HepG2 (cell line): ENCODE data around the gene TBC1D4. TPM values are rescaled to one million over a fixed set of nuclear protein-coding genes. Genes with fewer than 3 reads are reported as not detected.

Experiments
- ATAC-seq: fragments of 200-7000 bp; cut with Tn5 transposase; 3 replicates; pipeline ENCODE4 v1.9.1; 2020; ENCODE audit warnings: mild to moderate bottlenecking, moderate library complexity
- BruUV-seq: library from RNA; stranded (reverse); fragments of 400-500 nt; replicated peaks from 2 replicates; lab custom pipeline; 2021; lab: Mats Ljungman, UMichigan
- CTCF ChIA-PET: fragments of 300-600 bp; formaldehyde crosslinking; extraction: SDS; loops from one replicate; lab custom pipeline; 2021; ENCODE audit warnings: low total read pairs, inconsistent platforms, low intra/inter-chr PET ratio; lab: Yijun Ruan, JAX
- POLR2A ChIA-PET: fragments of 350-600 bp; sonication (Branson Sonifier 250); formaldehyde crosslinking; loops from one replicate; lab custom pipeline; 2020; ENCODE audit warnings: antibody characterized with exemption, inconsistent platforms; lab: Yijun Ruan, JAX
- DNase-seq: peaks from one replicate; pipeline ENCODE4 v3.0.0-alpha.2; 2015; ENCODE audit warnings: low spot score
- FAIRE-seq: peaks from 3 replicates; lab custom pipeline; 2011; peaks lifted over from hg19 to GRCh38; lab: Jason Lieb, UNC
- H2AFZ ChIP-seq: one replicate; pipeline ENCODE4 v1.6.1; 2011; ENCODE audit warnings: low read length, inconsistent platforms
- H3K27ac ChIP-seq: fragments of 300-600 bp; 3 replicates; pipeline ENCODE4 v1.8.0; 2011; ENCODE audit warnings: mixed run types, mild to moderate bottlenecking, mixed read lengths, low read length, inconsistent platforms; ENCODE audit not compliant: insufficient read depth; ENCODE audit errors: extremely low read length
- H3K27me3 ChIP-seq, 2 experiments: fragments of 200-600 bp in 1 of 2; 2 replicates in 1 of 2; 3 replicates in 1 of 2; pipeline versions ENCODE4 v1.6.0 to v1.8.0; 2011; ENCODE audit warnings: low read length in 2 of 2, mild to moderate bottlenecking in 2 of 2, moderate library complexity in 2 of 2, inconsistent platforms in 1 of 2; ENCODE audit not compliant: insufficient read depth in 2 of 2, control insufficient read depth in 1 of 2
- H3K36me3 ChIP-seq, 2 experiments: fragments of 200-600 bp in 1 of 2; replicated peaks in 1 of 2; 2 replicates in 1 of 2; 3 replicates in 1 of 2; pipeline versions ENCODE4 v1.5.1 to v1.8.0; 2011; ENCODE audit warnings: low read length in 2 of 2, inconsistent platforms in 1 of 2; ENCODE audit not compliant: insufficient read depth in 2 of 2, control insufficient read depth in 1 of 2
- H3K4me1 ChIP-seq: 2 replicates; pipeline ENCODE4 v1.5.1; 2012; ENCODE audit warnings: low read length, inconsistent platforms; ENCODE audit not compliant: insufficient read depth
- H3K4me2 ChIP-seq: 2 replicates; pipeline ENCODE4 v1.6.0; 2011; ENCODE audit warnings: low read depth, low read length, inconsistent platforms
- H3K4me3 ChIP-seq, 3 experiments: fragments of 200-600 bp in 1 of 3; sonication (generic), shearing (Covaris generic) in 1 of 3; replicated peaks in 1 of 3; 2 replicates each; pipeline ENCODE4 v1.5.1; 2011 to 2016; ENCODE audit warnings: low read length in 3 of 3, inconsistent platforms in 2 of 3, low read depth in 2 of 3, mild to moderate bottlenecking in 2 of 3, control low read depth in 1 of 3, mixed read lengths in 1 of 3; ENCODE audit not compliant: insufficient read depth in 1 of 3
- H3K79me2 ChIP-seq: one replicate; pipeline ENCODE4 v1.6.1; 2011; ENCODE audit warnings: low read length, inconsistent platforms; ENCODE audit not compliant: insufficient read depth
- H3K9ac ChIP-seq: 2 replicates; pipeline ENCODE4 v1.6.0; 2011; ENCODE audit warnings: mild to moderate bottlenecking, low read depth, low read length, inconsistent platforms; ENCODE audit not compliant: insufficient read depth
- H3K9me3 ChIP-seq: 2 replicates; pipeline ENCODE4 v1.5.1; 2012; ENCODE audit warnings: mild to moderate bottlenecking, low read length
- H4K20me1 ChIP-seq: 2 replicates; pipeline ENCODE4 v1.6.0; 2011; ENCODE audit warnings: inconsistent platforms, mild to moderate bottlenecking, low read length, moderate library complexity; ENCODE audit not compliant: insufficient read depth
- BATF2 ChIP-seq: sonication (generic); formaldehyde crosslinking; IDR thresholded peaks from 2 replicates; pipeline ENCODE4 v1.8.0; 2022; ENCODE audit warnings: mild to moderate bottlenecking, missing genetic modification reagents, moderate library complexity
- CEBPG ChIP-seq: IDR thresholded peaks from 2 replicates; pipeline ENCODE4 v1.6.1; 2016
- CREB3 ChIP-seq: sonication (generic); formaldehyde crosslinking; IDR thresholded peaks from 2 replicates; pipeline ENCODE4 v1.5.0; 2020; ENCODE audit warnings: missing genetic modification reagents
- DBP ChIP-seq: sonication (generic); formaldehyde crosslinking; IDR thresholded peaks from 2 replicates; pipeline ENCODE4 v1.4.0; 2020; ENCODE audit warnings: missing genetic modification reagents; ENCODE audit errors: not compliant biosample characterization
- GFI1 ChIP-seq: sonication (generic); formaldehyde crosslinking; IDR thresholded peaks from 2 replicates; pipeline ENCODE4 v1.5.0; 2020; ENCODE audit warnings: missing genetic modification reagents, mild to moderate bottlenecking, borderline replicate concordance
- PCBP2 ChIP-seq: fragments of 200-400 bp; formaldehyde crosslinking; optimal IDR thresholded peaks from 2 replicates; pipeline ENCODE3; 2018; ENCODE audit warnings: low read length, low read depth; ENCODE audit not compliant: poor library complexity, severe bottlenecking
- POGZ ChIP-seq: sonication (generic); formaldehyde crosslinking; IDR thresholded peaks from 2 replicates; pipeline ENCODE4 v1.4.0; 2020; ENCODE audit warnings: mild to moderate bottlenecking, missing genetic modification reagents
- SRF ChIP-seq: IDR thresholded peaks from 2 replicates; pipeline ENCODE4 v1.6.1; 2011; ENCODE audit warnings: mild to moderate bottlenecking, low read depth, low read length, moderate library complexity
- ZMYM3 ChIP-seq: sonication (generic); formaldehyde crosslinking; IDR thresholded peaks from 2 replicates; pipeline ENCODE4 v1.5.1; 2020; ENCODE audit warnings: mild to moderate bottlenecking, missing genetic modification reagents
- ZNF121 ChIP-seq: sonication (generic); formaldehyde crosslinking; IDR thresholded peaks from 2 replicates; pipeline ENCODE4 v1.5.0; 2020; ENCODE audit warnings: mild to moderate bottlenecking, missing genetic modification reagents
- ZNF770 ChIP-seq: sonication (generic); formaldehyde crosslinking; IDR thresholded peaks from 2 replicates; pipeline ENCODE4 v1.5.0; 2020; ENCODE audit warnings: mild to moderate bottlenecking, missing genetic modification reagents
- WGBS: methylation state at CpG from one replicate; pipeline ENCODE4 v1.1.6; 2017; ENCODE audit warnings: low lambda C conversion rate; 5-methylcytosine and 5-hydroxymethylcytosine counted together
- in situ Hi-C: cut with HindIII; loops from 2 replicates; pipeline ENCODE4 v1.10.0; 2017; ENCODE audit warnings: low pct_unique_long_range_greater_than_20kb; ENCODE audit not compliant: extremely low pct_ligation_motif_present
- intact Hi-C: fragments of 100-400 bp; cut with micrococcal nuclease; formaldehyde crosslinking; loops from one replicate; pipeline ENCODE4 v1.10.0; 2022; ENCODE audit not compliant: unreplicated experiment
- polyA plus RNA-seq, 8 experiments: library from polyadenylated mRNA; depleted of rRNA in 3 of 8; stranded (reverse) in 7 of 8; unstranded in 1 of 8; fragments of >200 nt; fragmentation: Illumina TruSeq in 4 of 8; extraction: Trizol in 4 of 8; gene quantifications; 2 replicates each; pipeline versions ENCODE4 v1.2.1 to v1.2.3, GENCODE V29; 2011 to 2016; ENCODE audit warnings: low read depth in 4 of 8, missing spikeins in 1 of 8, mixed read lengths in 1 of 8; ENCODE audit not compliant: insufficient read depth in 1 of 8
- total RNA-seq, 5 experiments: library from RNA; depleted of rRNA; stranded (reverse); fragments of >200 nt; fragmentation: Illumina TruSeq; extraction: Trizol; gene quantifications; 2 replicates each; pipeline ENCODE4 v1.2.3, GENCODE V29; 2016; ENCODE audit warnings: low read depth in 1 of 5

The TBC1D4 gene
- total and polyA plus RNA-seq, 2 of the 13 experiments (the other 11 are each of a cell fraction or from before 2014, with no cell fraction given) = 35.9 to 64.4 TPM

GRCh38 chr13:75384879-75385707 is 96.9 kb downstream of the TBC1D4 start (continued):
- TF ChIP-seq DBP = no peak
- no peak for TF ChIP-seq CREB3 (CRISPR knock-in tag)
- no peak for TF ChIP-seq BATF2 (CRISPR knock-in tag)
- no peak for TF ChIP-seq SRF

GRCh38 chr13:75383064-75383715 is 98.8 kb downstream of the TBC1D4 start:
- DNase-seq (no peak), FAIRE-seq (no peak), ATAC-seq (no peak)
- WGBS = 94% methylated on average over 6 of the region's 6 CpGs
- no peak overlapping the region for H2AFZ ChIP-seq
- no peaks in the 10 kb centered on the region for H3K9me3 ChIP-seq
- CTCF ChIA-PET = no interaction called here
- H3K36me3 ChIP-seq = no peaks in the 10 kb centered on the region; a peak in 2 of 5 replicates
- POLR2A ChIA-PET = no interaction called here
- intact Hi-C loops = no loop called here
- in situ Hi-C loops = no loop called here
- H3K4me2 ChIP-seq = no peak overlapping the region
- no TSS peak for BruUV-seq
- no peaks in the 10 kb centered on the region for H3K27me3 ChIP-seq
- H3K27ac ChIP-seq = no peak overlapping the region
- H3K9ac ChIP-seq = no peak overlapping the region
- H3K79me2 ChIP-seq = peaks cover 92% of the 10 kb centered on the region
- peaks cover 5% of the 10 kb centered on the region for H4K20me1 ChIP-seq
- no peak overlapping the region for H3K4me3 ChIP-seq
- H3K4me1 ChIP-seq = peaks cover 61% of the 10 kb centered on the region
- TF ChIP-seq CEBPG (CRISPR knock-in tag) = peak; percentile 41
- peak; percentile 55 for TF ChIP-seq ZNF121
- TF ChIP-seq ZMYM3 (CRISPR knock-in tag) = 0 out of 2 replicates have a peak, but pooled peaks have one; percentile 21
- no peak for TF ChIP-seq GFI1
- 0 out of 2 replicates have a peak, but pooled peaks have one; percentile 17 for TF ChIP-seq POGZ (CRISPR knock-in tag)
- no peak for TF ChIP-seq PCBP2
- TF ChIP-seq ZNF770 = peak; percentile 92
